ENCODE results near the gene CRYGS.
A peak's percentile ranks its signal among the peaks of the same experiment; 100 is the strongest.
"Not testable (repeated sequence)": the region's sequence is repeated elsewhere in the genome, so short reads cannot be mapped to it uniquely, and the experiment has no call there.

CRYGS gene

GRCh38 chr3:186544281-186544680 lies at the start of gene CRYGS:
Gene CRYGS (minus strand): TSS chr3:186544380. CDS start chr3:186544326, 54 bp downstream.
- FAIRE-seq (peak; percentile 91), DNase-seq (ENCODE audit: insufficient read length, low spot score) (no peak)
- TF ChIP-seq POLR2A (IDR thresholded peaks at IDR 0.05; ENCODE audit: low read depth, low read length): no peak

- FAIRE-seq: no peak
- no peak for DNase-seq (ENCODE audit: insufficient read length, low spot score)
- TF ChIP-seq POLR2A (IDR thresholded peaks at IDR 0.05; ENCODE audit: low read depth, low read length): no peak
Measured at GRCh38 chr3:186593862-186594261, 49.7 kb upstream of the CRYGS start.

- FAIRE-seq (no peak), DNase-seq (ENCODE audit: insufficient read length, low spot score) (no peak)
- TF ChIP-seq POLR2A (IDR thresholded peaks at IDR 0.05; ENCODE audit: low read depth, low read length): no peak
Measured at GRCh38 chr3:186592682-186593081, 48.5 kb upstream of the CRYGS start.

GRCh38 chr3:186590580-186591295 lies 46.6 kb upstream of the CRYGS start:
- FAIRE-seq: no peak
- DNase-seq (ENCODE audit: insufficient read length, low spot score): no peak
- TF ChIP-seq POLR2A (IDR thresholded peaks at IDR 0.05; ENCODE audit: low read depth, low read length): no peak

- DNase-seq (ENCODE audit: insufficient read length, low spot score) (no peak), FAIRE-seq (no peak)
- no peak for TF ChIP-seq POLR2A (IDR thresholded peaks at IDR 0.05; ENCODE audit: low read depth, low read length)
Measured at GRCh38 chr3:186589856-186590579, 45.8 kb upstream of the CRYGS start.

GRCh38 chr3:186589121-186589520 lies 44.9 kb upstream of the CRYGS start:
- no peak for TF ChIP-seq POLR2A (IDR thresholded peaks at IDR 0.05; ENCODE audit: low read depth, low read length)
- no peak for DNase-seq (ENCODE audit: insufficient read length, low spot score)
- FAIRE-seq: no peak

GRCh38 chr3:186588632-186589031 lies 44.5 kb upstream of the CRYGS start:
- FAIRE-seq (peak; percentile 72), DNase-seq (ENCODE audit: insufficient read length, low spot score) (no peak)
- no peak for TF ChIP-seq POLR2A (IDR thresholded peaks at IDR 0.05; ENCODE audit: low read depth, low read length)

- DNase-seq (ENCODE audit: insufficient read length, low spot score) (no peak), FAIRE-seq (no peak)
- no peak for TF ChIP-seq POLR2A (IDR thresholded peaks at IDR 0.05; ENCODE audit: low read depth, low read length)
Measured at GRCh38 chr3:186587183-186587582, 43.0 kb upstream of the CRYGS start.

- DNase-seq (ENCODE audit: insufficient read length, low spot score): not testable (repeated sequence)
- FAIRE-seq: peak; percentile 23
Measured at GRCh38 chr3:186586245-186586644, 42.1 kb upstream of the CRYGS start.

- FAIRE-seq (peak; percentile 68), DNase-seq (ENCODE audit: insufficient read length, low spot score) (no peak)
- no peak for TF ChIP-seq POLR2A (IDR thresholded peaks at IDR 0.05; ENCODE audit: low read depth, low read length)
Measured at GRCh38 chr3:186583831-186584230, 39.7 kb upstream of the CRYGS start.

GRCh38 chr3:186582541-186582940 lies 38.4 kb upstream of the CRYGS start:
- DNase-seq (ENCODE audit: insufficient read length, low spot score): no peak
- no peak for FAIRE-seq
- no peak for TF ChIP-seq POLR2A (IDR thresholded peaks at IDR 0.05; ENCODE audit: low read depth, low read length)

- FAIRE-seq (peak; percentile 27), DNase-seq (ENCODE audit: insufficient read length, low spot score) (no peak)
- no peak for TF ChIP-seq POLR2A (IDR thresholded peaks at IDR 0.05; ENCODE audit: low read depth, low read length)
Measured at GRCh38 chr3:186580785-186581184, 36.6 kb upstream of the CRYGS start.

GRCh38 chr3:186577521-186577920 lies 33.3 kb upstream of the CRYGS start:
- no peak for FAIRE-seq
- no peak for DNase-seq (ENCODE audit: insufficient read length, low spot score)
- no peak for TF ChIP-seq POLR2A (IDR thresholded peaks at IDR 0.05; ENCODE audit: low read depth, low read length)

- FAIRE-seq: no peak
- DNase-seq (ENCODE audit: insufficient read length, low spot score): no peak
- no peak for TF ChIP-seq POLR2A (IDR thresholded peaks at IDR 0.05; ENCODE audit: low read depth, low read length)
Measured at GRCh38 chr3:186571644-186572013, 27.4 kb upstream of the CRYGS start.

Data from H54 (cell line).